ENCODE measurements around the gene UBE2G2.

UBE2G2 gene

DNA sequence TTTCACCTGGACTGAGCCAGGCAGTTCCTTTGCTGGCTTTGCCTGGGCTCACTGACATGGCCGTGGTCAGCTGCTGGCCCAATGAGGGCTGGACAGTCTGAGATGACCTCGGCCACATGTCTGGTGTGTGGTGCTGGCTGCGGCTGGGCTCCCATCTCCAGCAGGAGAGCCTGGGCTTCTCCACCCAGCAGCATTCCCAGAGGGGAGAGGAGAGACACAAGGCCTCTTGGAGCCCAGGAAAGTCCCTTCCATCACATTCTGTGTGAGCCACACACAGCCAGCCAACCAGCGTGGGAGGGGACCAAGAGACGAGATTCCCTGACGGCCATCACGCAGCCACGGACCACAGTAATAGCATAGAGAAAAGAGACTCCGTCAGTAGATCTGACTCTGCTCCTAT lies 37.3 kb upstream of the UBE2G2 start:
- H3K27ac ChIP-seq: no peak overlapping the region
- TF ChIP-seq ZFX (IDR thresholded peaks at IDR 0.05): no peak
- TF ChIP-seq, protein P1, sequence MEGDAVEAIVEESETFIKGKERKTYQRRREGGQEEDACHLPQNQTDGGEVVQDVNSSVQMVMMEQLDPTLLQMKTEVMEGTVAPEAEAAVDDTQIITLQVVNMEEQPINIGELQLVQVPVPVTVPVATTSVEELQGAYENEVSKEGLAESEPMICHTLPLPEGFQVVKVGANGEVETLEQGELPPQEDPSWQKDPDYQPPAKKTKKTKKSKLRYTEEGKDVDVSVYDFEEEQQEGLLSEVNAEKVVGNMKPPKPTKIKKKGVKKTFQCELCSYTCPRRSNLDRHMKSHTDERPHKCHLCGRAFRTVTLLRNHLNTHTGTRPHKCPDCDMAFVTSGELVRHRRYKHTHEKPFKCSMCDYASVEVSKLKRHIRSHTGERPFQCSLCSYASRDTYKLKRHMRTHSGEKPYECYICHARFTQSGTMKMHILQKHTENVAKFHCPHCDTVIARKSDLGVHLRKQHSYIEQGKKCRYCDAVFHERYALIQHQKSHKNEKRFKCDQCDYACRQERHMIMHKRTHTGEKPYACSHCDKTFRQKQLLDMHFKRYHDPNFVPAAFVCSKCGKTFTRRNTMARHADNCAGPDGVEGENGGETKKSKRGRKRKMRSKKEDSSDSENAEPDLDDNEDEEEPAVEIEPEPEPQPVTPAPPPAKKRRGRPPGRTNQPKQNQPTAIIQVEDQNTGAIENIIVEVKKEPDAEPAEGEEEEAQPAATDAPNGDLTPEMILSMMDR (conservative IDR thresholded peaks at IDR 0.05): no peak

DNA sequence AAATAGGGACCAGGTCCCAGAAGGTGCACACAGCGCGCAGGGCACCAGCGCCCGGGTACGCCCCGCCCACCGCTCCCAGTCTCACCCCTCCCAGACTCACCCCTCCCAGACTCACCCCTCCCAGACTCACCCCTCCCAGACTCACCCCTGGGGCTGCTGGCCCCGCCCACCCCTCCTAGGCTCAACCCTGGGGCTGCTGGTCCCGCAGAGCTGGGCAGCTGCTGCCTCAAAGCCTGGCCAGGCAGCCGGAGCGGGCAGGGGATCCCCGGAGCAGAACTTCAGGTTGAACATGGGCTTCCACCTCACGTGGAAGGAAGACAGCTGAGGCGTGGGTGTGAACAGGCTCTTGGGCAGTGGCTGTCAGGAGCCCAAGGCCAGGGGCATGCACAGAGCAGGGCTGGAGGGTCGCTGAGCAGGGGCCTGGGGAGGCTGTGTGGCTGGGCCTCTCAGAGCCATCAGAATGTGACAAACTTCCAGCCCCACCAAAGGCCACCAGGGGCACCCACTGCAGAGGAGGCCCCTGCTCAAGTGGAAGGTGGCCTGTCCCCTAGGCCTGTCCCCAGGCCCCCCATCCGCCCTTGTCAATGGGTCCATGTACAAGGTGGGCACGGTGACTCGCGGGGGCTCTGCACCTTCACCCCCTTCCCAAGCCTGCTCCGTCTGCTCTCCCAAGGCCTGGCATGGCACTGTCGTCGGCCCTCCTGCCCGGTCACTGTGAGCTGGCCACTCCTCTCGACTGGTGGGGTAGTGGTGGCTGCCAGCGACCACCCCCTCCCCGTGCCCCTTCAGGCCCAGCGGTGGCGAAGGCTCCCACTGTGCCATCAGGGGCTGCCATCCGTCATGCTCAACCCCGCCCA lies 36.6 kb upstream of the UBE2G2 start:
- H3K27ac ChIP-seq: no peak overlapping the region
- TF ChIP-seq, protein P1 (conservative IDR thresholded peaks at IDR 0.05): no peak
- no peak for TF ChIP-seq ZFX (IDR thresholded peaks at IDR 0.05)

- H3K27ac ChIP-seq: peak overlapping the region; percentile 62
- TF ChIP-seq, protein P1 (conservative IDR thresholded peaks at IDR 0.05): no peak
- no peak for TF ChIP-seq ZFX (IDR thresholded peaks at IDR 0.05)
These were observed 35.9 kb upstream of the UBE2G2 start for GRCh38 chr21:44837537-44837936.

GRCh38 chr21:44836666-44837471 lies 35.2 kb upstream of the UBE2G2 start:
- H3K27ac ChIP-seq: peak overlapping the region; percentile 62
- 0 out of 2 replicates have a peak, but pooled peaks have one; percentile 14 for TF ChIP-seq ZFX (IDR thresholded peaks at IDR 0.05)
- TF ChIP-seq, protein P1 (conservative IDR thresholded peaks at IDR 0.05): no peak

DNA sequence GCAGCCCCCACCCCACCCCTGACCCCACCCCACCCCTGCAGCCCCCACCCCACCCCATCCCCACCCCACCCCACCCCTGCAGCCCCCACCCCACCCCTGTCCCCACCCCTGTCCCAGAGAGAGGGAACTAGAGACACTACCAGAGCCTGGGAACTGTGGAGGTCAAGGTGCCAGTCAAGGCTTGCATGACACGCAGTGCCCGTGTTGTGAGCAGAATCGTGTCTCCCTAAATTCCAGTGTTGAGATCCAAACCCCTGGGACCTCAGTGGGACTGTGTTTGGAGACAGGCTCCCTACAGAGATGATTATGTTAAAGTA lies 34.7 kb upstream of the UBE2G2 start:
- H3K27ac ChIP-seq: peak overlapping the region; percentile 62
- TF ChIP-seq ZFX (IDR thresholded peaks at IDR 0.05): no peak
- TF ChIP-seq, protein P1 (conservative IDR thresholded peaks at IDR 0.05): no peak

DNA sequence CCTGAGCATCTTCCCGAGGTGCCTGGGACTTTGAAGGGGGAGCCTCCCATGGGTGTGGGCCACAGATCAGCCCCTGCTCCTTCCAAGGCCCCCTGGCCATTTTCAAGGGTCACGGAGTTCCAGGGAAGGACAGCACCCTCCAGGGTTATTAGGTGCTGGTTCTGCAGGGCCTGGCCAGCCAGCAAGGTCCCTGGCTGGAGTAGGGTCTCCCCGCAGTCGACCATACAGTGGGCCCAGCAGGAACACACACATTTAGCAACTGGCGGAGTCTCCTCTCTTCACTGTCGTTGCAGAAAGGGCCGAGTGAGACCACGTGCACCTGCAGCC lies 34.0 kb upstream of the UBE2G2 start:
- no peak overlapping the region for H3K27ac ChIP-seq
- TF ChIP-seq, protein P1 (conservative IDR thresholded peaks at IDR 0.05): no peak
- no peak for TF ChIP-seq ZFX (IDR thresholded peaks at IDR 0.05)
